HepG2 (cell line): ENCODE data around the gene FLAD1. TPM values are rescaled to one million over a fixed set of nuclear protein-coding genes. Genes with fewer than 3 reads are reported as not detected.

Experiments used
- ASH2L ChIP-seq: fragments of 300-600, 200-600 bp; sonication (generic); IDR thresholded peaks from 2 replicates; pipeline ENCODE4 v1.7.0; 2017; ENCODE audit warnings: low read depth, mild to moderate bottlenecking, moderate library complexity, mixed read lengths, low read length; ENCODE audit not compliant: insufficient read length
- FOXM1 ChIP-seq: sonication (generic); formaldehyde crosslinking; IDR thresholded peaks from 2 replicates; pipeline ENCODE4 v1.5.0; 2020; ENCODE audit warnings: missing genetic modification reagents
- GLMP ChIP-seq: sonication (generic); formaldehyde crosslinking; IDR thresholded peaks from 2 replicates; pipeline ENCODE4 v1.9.0; 2021; ENCODE audit warnings: missing genetic modification reagents, mild to moderate bottlenecking, borderline replicate concordance
- TBP ChIP-seq: sonication (generic); formaldehyde crosslinking; IDR thresholded peaks from 2 replicates; pipeline ENCODE4 v1.5.0; 2020; ENCODE audit warnings: missing genetic modification reagents
- ZNF407 ChIP-seq: sonication (generic); formaldehyde crosslinking; IDR thresholded peaks from one replicate; pipeline ENCODE4 v1.5.1; 2020; ENCODE audit warnings: mild to moderate bottlenecking, missing genetic modification reagents; ENCODE audit errors: not compliant biosample characterization
- ZNF549 ChIP-seq: sonication (generic); formaldehyde crosslinking; IDR thresholded peaks from 2 replicates; pipeline ENCODE4 v1.5.0; 2020; ENCODE audit warnings: missing genetic modification reagents
- ZNF766 ChIP-seq: sonication (generic); formaldehyde crosslinking; IDR thresholded peaks from 2 replicates; pipeline ENCODE4 v1.5.0; 2020; ENCODE audit warnings: missing genetic modification reagents, borderline replicate concordance
- ZNF770 ChIP-seq: sonication (generic); formaldehyde crosslinking; IDR thresholded peaks from 2 replicates; pipeline ENCODE4 v1.5.0; 2020; ENCODE audit warnings: mild to moderate bottlenecking, missing genetic modification reagents
- ZNF839 ChIP-seq: sonication (generic); formaldehyde crosslinking; IDR thresholded peaks from 2 replicates; pipeline ENCODE4 v1.4.0; 2020; ENCODE audit warnings: missing genetic modification reagents, mild to moderate bottlenecking, borderline replicate concordance
- polyA plus RNA-seq, 8 experiments: library from polyadenylated mRNA; depleted of rRNA in 3 of 8; stranded (reverse) in 7 of 8; unstranded in 1 of 8; fragments of >200 nt; fragmentation: Illumina TruSeq in 4 of 8; extraction: Trizol in 4 of 8; gene quantifications; 2 replicates each; pipeline versions ENCODE4 v1.2.1 to v1.2.3, GENCODE V29; 2011 to 2016; ENCODE audit warnings: low read depth in 4 of 8, missing spikeins in 1 of 8, mixed read lengths in 1 of 8; ENCODE audit not compliant: insufficient read depth in 1 of 8
- total RNA-seq, 5 experiments: library from RNA; depleted of rRNA; stranded (reverse); fragments of >200 nt; fragmentation: Illumina TruSeq; extraction: Trizol; gene quantifications; 2 replicates each; pipeline ENCODE4 v1.2.3, GENCODE V29; 2016; ENCODE audit warnings: low read depth in 1 of 5
- TF ChIP-seq, protein P1 (sequence below): sonication (generic); formaldehyde crosslinking; IDR thresholded peaks from 2 replicates; pipeline ENCODE4 v1.5.0; 2020; ENCODE audit warnings: mild to moderate bottlenecking, missing genetic modification reagents, borderline replicate concordance

FLAD1 gene
- total and polyA plus RNA-seq, 2 of the 13 experiments (the other 11 are each of a cell fraction or from before 2014, with no cell fraction given): 25.9 to 32.8 TPM

- TF ChIP-seq ZNF407 (no peak), ZNF770 (CRISPR knock-in tag) (no peak; the same call in 1 of the 2 replicates), ZNF839 (CRISPR knock-in tag) (0 out of 2 replicates have a peak, but pooled peaks have one; percentile 56), ZNF766 (CRISPR knock-in tag) (0 out of 2 replicates have a peak, but pooled peaks have one; percentile 17), ZNF549 (CRISPR knock-in tag) (no peak), ASH2L (peak; percentile 90), TBP (no peak), FOXM1 (no peak), GLMP (CRISPR knock-in tag) (no peak)
- TF ChIP-seq, protein P1, sequence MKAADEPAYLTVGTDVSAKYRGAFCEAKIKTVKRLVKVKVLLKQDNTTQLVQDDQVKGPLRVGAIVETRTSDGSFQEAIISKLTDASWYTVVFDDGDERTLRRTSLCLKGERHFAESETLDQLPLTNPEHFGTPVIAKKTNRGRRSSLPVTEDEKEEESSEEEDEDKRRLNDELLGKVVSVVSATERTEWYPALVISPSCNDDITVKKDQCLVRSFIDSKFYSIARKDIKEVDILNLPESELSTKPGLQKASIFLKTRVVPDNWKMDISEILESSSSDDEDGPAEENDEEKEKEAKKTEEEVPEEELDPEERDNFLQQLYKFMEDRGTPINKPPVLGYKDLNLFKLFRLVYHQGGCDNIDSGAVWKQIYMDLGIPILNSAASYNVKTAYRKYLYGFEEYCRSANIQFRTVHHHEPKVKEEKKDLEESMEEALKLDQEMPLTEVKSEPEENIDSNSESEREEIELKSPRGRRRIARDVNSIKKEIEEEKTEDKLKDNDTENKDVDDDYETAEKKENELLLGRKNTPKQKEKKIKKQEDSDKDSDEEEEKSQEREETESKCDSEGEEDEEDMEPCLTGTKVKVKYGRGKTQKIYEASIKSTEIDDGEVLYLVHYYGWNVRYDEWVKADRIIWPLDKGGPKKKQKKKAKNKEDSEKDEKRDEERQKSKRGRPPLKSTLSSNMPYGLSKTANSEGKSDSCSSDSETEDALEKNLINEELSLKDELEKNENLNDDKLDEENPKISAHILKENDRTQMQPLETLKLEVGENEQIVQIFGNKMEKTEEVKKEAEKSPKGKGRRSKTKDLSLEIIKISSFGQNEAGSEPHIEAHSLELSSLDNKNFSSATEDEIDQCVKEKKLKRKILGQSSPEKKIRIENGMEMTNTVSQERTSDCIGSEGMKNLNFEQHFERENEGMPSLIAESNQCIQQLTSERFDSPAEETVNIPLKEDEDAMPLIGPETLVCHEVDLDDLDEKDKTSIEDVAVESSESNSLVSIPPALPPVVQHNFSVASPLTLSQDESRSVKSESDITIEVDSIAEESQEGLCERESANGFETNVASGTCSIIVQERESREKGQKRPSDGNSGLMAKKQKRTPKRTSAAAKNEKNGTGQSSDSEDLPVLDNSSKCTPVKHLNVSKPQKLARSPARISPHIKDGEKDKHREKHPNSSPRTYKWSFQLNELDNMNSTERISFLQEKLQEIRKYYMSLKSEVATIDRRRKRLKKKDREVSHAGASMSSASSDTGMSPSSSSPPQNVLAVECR (CRISPR knock-in tag): peak; percentile 76
These were observed 17.7 kb downstream of the FLAD1 start (continued) for GRCh38 chr1:155000726-155001424.
